ENCODE data around the gene CCIN.
A peak's percentile ranks its signal among the peaks of the same experiment; 100 is the strongest.
"Not testable (repeated sequence)": the region's sequence is repeated elsewhere in the genome, so short reads cannot be mapped to it uniquely, and the experiment has no call there.

The CCIN gene

DNA sequence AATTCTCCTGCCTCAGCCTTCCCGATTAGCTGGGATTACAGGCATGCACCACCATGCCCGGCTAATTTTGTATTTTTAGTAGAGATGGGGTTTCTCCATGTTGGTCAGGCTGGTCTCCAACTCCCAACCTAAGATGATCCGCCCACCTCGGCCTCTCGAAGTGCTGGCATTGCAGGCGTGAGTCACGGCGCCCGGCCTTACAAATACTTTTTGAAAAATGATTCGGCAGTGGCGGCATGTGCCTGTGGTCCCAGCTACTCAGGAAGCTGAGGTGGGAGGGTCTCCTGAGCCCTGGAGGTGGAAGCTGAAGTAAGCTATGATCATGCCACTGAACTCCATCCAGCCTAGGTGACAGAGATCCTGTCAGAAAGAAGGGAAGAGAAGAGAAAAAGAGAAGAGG is 9.1 kb upstream of the CCIN start:
- DNase-seq (ENCODE audit: low spot score), result not testable (repeated sequence)

DNA sequence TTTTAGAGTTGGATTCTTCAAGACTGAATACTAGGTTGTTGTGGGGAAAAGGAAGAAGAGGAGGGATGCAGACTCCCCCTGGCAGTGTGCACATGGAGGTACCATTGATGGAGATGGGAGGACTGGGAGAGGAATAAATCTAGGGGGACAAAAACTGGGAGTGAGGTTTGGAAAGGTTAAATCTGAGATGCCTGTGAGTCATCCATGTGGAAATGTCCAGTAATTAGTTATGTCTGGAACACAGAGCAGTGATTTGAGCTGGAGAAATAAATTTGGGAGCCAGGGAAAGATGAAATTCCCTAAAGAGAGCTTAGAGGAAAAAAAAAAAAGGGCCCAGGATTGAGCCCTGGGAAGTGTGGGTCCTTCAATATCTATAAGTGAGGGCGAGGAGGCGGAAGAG is 8.0 kb upstream of the CCIN start:
- DNase-seq (ENCODE audit: low spot score), result no peak

DNA sequence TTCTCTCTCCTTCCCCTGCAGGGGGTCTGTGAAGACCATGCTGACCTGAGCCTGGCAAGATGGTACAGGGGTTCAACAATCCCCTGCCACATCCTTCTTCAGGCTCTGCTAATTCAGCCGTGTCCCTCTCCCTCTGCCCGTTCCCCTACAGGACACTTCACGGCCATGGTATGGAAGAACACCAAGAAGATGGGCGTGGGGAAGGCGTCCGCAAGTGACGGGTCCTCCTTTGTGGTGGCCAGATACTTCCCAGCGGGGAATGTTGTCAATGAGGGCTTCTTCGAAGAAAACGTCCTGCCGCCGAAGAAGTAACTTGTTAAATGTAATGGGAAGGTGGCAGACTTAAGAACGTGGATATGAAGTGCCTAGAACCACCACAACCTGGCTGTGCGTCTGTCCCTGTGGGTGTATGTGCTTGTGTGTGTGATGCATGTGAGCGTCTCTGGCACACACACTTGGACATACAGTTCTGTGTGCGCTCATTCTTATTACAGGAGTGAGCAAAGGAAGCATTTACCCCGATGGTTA is 6.9 kb upstream of the CCIN start:
- DNase-seq (ENCODE audit: low spot score), result no peak

DNA sequence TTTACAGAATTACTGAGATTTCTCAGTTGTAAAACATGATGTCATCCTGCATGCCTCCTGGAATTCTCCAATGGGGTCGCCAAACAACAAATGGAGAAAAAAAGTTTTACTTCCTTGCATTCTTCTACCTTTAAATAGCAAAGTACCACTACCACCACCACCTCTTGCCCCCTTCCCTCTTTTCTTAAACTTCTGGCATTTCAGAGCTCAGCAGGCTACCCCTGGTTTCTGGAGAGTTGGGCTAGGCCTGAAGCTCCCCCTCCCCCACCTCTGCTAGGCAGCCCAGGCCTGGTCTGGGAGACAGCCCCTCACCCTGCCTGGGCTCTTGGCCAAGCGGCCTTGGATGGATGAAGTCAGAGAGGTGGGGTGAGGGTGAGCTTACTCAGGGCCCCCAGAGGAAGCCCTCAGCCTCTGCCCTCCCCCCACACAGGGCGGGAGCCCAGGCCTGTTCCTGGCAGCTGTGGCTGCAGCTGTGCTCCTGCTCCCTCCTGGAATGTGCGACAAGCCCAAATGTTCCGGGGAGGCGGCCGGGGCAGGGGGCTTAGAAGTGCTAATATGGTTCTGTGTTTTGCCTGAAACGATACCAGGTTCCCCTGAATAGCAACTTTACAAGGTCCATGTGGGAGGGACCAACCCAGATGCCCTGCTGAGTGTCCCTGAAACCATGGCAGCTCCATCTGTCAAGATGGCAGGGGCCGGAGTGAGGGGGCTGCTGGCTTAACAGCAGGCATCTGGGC is 6.0 kb upstream of the CCIN start:
- no peak for DNase-seq (ENCODE audit: low spot score)

DNA sequence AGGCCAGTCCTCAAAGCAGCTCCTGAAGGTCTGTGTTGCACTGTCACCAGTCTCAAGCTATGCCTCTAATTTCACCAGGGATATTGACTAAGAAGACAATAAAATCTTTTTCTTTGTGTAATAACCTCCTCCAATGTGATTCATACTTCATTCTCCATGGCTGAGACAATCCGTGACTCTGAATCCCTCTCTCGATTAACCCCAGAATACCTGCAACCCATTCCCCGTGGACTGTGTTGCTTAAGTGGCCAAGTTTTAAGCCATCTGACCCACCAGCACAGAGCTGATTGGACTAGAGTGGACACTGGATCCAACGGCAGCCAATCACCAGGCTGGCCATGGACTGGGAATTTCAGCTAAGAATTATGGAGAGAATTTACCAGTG is 5.4 kb upstream of the CCIN start:
- DNase-seq (ENCODE audit: low spot score), result no peak

DNA sequence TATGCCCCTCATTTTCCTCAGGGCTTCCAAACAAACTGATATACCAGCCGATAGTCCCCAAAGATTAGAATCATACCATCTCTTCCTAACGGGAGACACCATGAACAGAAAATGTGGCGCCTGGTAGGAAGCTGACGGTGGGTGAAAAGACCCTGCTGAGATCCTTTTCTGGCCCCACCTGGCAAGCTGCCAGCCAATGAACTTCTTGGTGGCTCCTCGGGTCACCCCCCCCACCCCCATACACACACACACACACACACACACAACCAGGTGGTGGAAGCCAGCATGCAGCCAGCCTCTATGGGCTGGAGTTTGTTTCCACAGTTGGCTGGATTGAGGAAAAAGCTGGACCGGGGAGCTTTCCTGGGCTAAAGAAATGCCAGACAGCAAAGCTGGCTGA is 4.8 kb upstream of the CCIN start:
- no peak for DNase-seq (ENCODE audit: low spot score)

DNA sequence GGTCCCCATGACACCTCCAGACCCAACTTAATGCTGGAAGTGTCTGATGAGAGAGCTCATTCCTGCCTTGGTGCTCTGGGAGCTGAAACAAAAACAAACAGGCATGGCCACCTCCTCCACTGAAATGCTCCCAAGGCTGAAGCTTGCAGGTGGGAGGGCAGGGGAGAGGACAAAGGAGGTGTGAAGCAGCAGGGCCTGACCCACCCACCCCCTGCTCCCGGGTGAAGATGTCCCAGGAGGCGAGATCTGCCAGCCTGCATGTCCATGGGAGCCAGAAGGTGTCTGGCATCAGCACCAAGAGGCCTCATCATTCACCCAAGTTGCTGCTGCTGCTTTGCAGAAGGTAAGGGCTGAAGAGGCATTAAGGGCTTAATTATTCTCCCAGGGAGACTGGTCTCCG is 4.2 kb upstream of the CCIN start:
- DNase-seq (ENCODE audit: low spot score), result no peak

DNA sequence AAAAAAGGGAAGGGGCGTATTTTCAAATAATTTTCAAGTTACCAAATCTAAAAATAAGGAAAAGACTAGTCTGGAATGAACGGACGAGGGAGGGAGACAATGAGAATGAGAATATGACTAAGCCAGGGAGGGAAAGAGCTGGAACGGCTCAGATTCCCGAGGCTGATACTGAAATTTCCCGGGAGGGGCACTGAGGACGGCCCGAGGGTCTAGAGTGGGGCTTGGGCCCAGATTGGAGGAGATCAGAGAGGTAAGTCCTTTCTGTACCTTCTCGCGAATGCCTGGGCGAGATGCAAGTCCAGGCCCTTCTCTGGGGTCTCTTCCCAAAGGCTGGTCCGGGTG is 3.4 kb upstream of the CCIN start:
- DNase-seq (ENCODE audit: low spot score), result no peak

DNA sequence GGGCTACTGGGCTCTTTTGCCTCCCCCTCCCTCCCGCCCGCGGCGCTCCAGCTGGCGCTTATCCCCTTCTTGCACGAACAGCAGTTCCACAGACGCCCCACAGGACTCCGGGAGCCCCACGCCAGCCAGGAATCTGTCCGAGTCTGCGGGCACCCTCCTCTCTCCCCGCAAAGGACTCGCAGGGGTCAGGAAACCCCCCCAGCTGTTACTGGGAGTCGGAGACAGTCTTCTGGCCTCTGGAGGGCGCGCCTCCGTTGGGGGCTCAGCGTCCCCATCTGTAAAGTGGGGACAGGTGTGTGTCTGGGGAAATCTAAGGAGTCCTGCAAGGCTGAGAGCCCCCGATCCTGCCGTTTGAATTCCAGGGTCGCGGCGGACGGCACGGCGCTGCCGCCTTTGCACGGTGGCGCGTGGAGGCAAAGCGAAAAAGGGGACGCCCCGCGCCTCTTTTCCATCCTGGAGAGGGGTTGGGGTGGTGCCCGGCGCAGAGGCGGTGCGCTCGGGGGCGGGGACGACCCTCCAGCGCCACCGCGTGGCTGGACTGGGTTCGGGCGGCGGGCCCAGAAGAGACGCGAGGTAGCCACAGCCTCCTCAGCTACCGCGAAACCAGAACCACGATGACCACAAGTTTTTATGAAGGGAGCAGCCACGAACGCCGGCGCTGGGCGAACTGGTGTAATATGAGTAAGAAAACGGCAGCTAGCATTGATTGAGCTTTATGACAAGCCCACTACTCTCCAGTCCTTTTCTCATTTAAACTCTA is 2.8 kb upstream of the CCIN start:
- peak; percentile 84 for DNase-seq (ENCODE audit: low spot score)

DNA sequence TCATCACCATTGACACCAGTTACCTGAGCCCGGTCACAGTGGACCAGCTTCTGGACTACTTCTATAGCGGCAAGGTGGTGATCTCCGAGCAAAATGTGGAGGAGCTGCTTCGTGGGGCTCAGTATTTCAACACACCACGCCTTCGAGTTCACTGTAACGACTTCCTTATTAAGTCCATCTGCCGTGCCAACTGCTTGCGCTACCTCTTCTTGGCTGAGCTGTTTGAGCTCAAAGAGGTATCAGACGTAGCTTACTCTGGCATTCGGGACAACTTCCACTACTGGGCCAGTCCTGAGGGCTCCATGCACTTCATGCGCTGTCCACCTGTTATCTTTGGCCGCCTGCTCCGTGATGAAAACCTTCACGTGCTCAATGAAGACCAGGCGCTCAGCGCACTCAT is 520 bp downstream of the CCIN start:
- no peak for DNase-seq (ENCODE audit: low spot score)

DNA sequence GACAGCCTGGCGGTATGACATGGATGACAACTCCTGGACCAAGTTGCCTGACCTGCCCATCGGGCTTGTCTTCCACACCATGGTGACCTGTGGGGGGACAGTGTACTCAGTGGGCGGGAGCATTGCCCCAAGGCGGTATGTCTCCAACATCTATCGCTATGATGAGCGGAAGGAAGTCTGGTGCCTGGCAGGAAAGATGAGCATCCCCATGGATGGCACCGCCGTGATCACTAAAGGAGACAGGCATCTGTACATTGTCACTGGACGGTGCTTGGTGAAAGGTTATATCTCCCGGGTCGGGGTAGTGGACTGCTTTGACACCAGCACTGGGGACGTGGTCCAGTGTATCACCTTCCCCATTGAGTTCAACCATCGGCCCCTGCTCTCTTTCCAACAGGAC is 1.3 kb downstream of the CCIN start:
- DNase-seq (ENCODE audit: low spot score), result no peak

DNA sequence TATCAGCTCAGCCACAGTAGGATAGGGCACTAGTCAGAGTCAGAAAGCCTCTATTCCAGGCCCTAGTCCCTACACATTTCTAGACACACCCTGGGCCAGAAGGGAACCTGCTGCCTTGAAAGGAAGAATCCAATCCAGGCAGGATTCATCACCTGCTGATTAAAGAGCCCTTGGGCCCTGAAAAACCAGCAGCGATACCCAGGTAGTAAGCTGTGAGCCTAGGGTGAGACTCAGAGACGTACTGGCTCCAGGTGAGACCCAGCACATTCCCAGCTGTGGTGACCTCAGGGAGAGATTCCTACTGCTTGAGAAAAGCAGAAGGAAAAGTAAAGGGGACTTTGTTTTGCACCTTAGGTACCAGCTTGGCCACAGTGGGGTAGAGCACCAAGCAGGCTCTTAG is 4.7 kb downstream of the CCIN start:
- DNase-seq (ENCODE audit: low spot score), result no peak

DNA sequence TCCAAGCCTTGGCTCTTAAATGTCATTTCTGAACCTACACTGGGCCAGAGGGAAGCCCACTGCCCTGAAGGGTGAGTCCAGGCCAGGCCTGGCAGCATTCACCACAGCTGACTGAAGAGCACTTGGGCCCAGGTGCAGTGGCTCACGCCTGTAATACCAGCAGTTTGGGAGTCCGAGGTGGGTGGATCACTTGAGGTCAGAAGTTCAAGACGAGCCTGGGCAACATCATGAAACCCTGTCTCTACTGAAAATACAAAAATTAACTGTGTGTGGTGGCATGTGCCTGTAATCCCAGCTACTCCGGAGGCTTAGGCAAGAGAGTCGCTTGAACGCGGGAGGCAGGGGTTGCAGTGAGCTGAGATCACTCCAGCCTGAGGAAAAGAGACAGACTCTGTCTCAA is 5.1 kb downstream of the CCIN start:
- DNase-seq (ENCODE audit: low spot score), result no peak

DNA sequence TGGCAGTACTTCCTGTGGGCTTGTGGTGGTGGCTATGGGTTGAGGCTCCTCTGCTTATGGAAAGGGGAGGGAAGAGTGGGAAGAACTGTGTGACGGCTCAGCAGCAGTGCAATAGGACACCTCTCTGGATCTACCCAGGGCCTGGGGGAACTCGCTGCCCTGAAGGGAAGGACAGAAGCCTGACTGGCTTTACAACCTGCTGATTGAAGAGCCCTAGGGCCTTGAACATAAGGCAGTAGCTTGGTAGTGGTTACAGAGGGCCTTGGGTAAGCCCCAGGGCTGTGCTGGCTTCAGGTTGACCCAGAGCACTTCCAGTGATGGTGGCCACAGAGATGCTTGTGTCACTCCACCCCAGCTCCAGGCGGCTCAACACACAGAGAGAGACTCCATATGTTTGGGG is 5.5 kb downstream of the CCIN start:
- DNase-seq (ENCODE audit: low spot score), result no peak

DNA sequence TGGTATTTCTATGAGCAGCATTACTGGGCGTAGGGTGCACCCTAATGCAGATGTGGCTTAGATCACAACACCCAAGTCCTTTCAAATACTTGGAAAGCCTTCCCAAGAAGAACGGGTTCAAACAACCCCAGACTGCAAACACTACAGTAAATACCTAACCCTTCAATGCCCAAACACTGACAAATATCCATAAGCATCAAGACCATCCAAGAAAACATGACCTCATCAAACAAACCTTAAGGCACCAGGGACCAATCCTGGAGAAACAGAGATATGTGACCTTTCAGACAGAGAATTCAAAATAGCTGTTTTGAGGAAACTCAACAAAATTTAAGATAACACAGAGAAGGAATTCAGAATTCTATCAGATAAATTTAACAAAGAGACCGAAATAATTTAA is 6.0 kb downstream of the CCIN start:
- not testable (repeated sequence) for DNase-seq (ENCODE audit: low spot score)

DNA sequence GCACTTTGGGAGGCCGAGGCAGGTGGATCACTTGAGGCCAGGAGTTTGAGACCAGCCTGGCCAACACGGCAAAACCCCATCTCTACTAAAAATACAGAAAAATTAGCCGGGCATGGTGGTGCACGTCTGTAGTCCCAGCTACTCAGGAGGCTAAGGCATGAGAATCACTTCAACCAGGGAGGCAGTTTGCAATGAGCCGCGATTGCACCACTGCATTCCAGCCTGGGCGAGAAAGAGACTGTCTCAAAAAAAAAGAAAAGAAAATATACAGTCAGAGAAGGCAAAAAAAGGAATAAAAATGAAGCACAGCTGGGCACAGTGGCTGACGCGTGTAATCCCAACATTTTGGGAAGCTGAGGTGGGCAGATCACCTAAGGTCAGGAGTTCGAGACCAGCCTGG is 7.3 kb downstream of the CCIN start:
- not testable (repeated sequence) for DNase-seq (ENCODE audit: low spot score)

DNA sequence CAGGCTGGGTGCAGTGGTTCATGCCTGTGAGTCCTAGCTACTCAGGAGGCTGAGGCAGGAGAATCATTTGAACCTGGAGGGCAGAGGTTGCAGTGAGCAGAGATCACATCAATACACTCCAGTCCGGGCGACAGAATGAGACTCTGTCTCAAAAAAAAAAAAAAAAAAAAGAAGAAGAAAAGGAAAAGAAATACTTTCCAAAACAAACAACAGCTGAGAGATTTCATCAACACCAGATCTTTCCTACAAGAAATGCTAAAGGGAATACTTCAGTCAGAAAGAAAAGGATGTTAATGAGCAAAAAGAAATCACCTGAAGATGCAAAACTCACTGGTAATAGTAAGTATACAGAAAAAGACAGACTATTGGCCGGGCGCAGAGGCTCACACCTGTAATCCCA is 8.4 kb downstream of the CCIN start:
- DNase-seq (ENCODE audit: low spot score), result no peak

DNA sequence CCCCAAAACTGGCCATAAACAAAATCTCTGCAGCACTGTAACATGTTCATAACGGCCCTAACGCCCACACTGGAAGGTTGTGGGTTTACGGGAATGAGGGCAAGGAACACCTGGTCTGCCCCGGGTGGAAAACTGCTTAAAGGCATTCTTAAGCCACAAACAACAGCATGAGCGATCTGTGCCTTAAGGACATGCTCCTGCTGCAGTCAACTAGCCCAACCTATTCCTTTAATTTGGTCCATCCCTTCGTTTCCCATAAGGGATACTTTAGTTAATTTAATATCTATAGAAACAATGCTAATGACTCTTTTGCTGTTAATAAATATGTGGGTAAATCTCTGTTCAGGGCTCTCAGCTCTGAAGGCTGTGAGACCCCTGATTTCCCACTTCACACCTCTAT is 11.1 kb downstream of the CCIN start:
- not testable (repeated sequence) for DNase-seq (ENCODE audit: low spot score)

DNA sequence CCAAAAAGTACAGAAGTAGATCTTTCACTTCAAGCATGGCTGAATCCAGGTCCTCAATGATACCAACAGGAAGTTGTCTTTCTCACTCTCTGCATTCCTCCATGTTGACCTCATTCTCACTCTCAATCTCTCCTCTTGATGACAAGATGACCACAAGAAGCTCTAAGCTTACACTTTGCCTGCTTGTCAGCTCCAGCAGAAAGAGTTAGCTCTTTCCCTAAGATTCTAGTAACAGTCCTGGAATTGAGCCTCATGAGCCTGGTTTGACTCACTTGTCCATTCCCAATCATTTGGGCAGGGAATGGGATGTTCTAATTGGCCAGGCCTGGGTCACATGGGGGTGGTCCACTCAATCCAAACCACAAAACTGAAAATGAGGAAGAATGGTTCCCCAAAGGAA is 18.2 kb downstream of the CCIN start:
- DNase-seq (ENCODE audit: low spot score), result no peak

DNA sequence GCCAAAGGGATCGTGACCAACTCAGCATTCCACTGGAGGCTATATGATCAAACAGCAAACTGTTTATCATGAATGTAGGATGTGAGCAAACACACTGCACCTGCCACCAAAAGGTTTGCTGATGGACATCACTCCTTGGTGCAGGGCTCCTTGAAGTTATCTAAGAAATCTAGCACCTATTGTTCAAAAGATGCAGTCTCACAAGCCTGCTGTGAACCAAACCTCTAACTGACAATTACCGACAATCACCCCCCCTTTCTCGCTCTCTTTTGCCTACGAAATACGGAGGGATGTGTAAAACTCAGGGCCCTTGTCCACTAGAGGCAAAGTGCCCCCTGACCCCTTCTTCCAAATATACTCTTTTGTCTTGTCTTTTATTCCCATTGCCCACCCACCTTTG is 19.0 kb downstream of the CCIN start:
- no peak for DNase-seq (ENCODE audit: low spot score)

DNA sequence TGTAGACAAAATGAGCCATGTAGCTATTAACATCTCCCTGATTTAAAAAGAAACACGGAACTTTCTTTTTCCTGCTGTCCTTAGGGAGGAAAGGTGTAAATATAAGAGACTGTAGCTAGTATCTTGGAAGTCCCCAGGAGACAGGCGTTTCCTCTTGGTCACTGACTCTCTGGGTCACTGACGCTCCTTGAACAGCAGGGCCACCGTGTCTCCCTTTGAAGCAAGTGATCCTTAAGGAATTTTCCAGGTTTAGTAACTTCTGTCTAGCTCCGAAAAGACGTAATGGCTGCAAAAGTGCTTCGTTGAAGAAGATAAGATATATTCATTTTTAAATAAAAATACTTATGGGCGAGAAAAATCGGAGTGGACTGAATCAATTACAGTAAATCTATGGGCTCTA is 20.8 kb downstream of the CCIN start:
- DNase-seq (ENCODE audit: low spot score), result no peak

DNA sequence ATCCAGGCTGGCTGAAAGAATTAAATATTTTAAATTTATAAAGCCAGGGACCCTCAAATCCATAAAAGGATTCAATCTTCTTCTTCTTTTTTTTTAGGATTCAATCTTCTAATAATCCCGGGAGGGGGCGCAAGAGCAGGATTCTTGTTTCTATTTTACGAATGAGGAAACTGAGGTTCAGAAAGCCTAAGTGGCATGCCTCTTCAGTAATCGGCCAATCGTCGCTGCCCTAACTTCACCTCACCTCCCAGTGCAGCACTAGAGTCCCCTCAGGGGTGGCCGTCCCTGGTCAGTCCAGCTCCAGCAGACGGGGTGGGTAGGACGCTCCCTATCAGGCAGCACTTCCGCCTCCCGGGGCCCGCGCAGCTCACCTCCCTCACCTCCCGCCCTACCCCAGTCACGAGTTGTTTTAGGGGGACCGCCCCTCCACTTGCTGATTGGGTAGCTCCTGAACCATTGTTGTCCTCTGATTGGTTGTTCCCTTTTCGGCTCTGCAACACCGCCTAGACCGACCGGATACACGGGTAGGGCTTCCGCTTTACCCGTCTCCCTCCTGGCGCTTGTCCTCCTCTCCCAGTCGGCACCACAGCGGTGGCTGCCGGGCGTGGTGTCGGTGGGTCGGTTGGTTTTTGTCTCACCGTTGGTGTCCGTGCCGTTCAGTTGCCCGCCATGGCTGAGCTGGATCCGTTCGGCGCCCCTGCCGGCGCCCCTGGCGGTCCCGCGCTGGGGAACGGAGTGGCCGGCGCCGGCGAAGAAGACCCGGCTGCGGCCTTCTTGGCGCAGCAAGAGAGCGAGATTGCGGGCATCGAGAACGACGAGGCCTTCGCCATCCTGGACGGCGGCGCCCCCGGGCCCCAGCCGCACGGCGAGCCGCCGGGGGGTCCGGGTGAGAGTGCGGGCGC is 21.5 kb downstream of the CCIN start, which contains the start of gene CLTA:
CLTA (plus strand) TSS at position 534 of the 902 bp plus-strand sequence; CDS start at position 670, 136 bp downstream.
- peak; percentile 99 for DNase-seq (ENCODE audit: low spot score)

DNA sequence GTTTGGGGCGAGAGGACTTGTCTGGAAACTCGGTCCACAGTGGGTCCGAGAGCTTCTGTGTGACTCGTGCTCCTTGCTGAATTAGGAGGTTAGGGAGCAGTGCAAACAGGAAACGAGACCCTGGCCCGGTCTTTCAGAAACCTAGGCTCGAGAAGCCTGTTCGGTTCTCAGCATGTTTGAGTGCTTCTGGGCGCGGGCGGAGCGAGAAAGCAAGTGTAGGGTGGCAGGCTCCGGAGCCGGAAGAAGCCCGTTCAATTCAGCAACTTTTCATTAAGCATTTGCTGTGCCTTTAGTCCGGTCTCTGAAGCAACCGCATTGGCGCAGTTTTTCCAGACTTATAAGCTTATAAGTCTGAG is 22.1 kb downstream of the CCIN start:
- DNase-seq (ENCODE audit: low spot score), result peak; percentile 31
